Ovary (tissue), 3 donors: ENCODE measurements around the gene ANGPT4.

Experiments
- CTCF ChIP-seq, 3 donors: fragments of 450-650 bp in 2 of 3; fragments of 200-600 bp in 1 of 3; IDR thresholded peaks; one replicate each; pipeline versions ENCODE4 v1.5.1 to v1.8.0; 2016 to 2022; ENCODE audit warnings: antibody characterized with exemption in 3 of 3, mild to moderate bottlenecking in 1 of 3
- EP300 ChIP-seq: sonication (generic); formaldehyde crosslinking; IDR thresholded peaks from one replicate; pipeline ENCODE4 v1.6.1; 2017; ENCODE audit warnings: antibody characterized with exemption
- POLR2A ChIP-seq: fragments of 450-650 bp; IDR thresholded peaks from one replicate; pipeline ENCODE4 v1.6.1; 2017; ENCODE audit warnings: antibody characterized with exemption, mild to moderate bottlenecking, moderate library complexity
- donor health status: DM: no; HTN: no; CAD: no.

- TF ChIP-seq EP300 = no peak
- TF ChIP-seq POLR2A = no peak
- TF ChIP-seq CTCF (IDR thresholded peaks at IDR 0.05) = no peak
These were observed 3.4 kb upstream of the ANGPT4 start for GRCh38 chr20:919491-919916.
